ENCODE results near the gene SV2A.
"Not testable (repeated sequence)": the region's sequence is repeated elsewhere in the genome, so short reads cannot be mapped to it uniquely, and the experiment has no call there.

The SV2A gene

GRCh38 chr1:149883598-149884247 lies 33.9 kb downstream of the SV2A start:
- H3K4me3 ChIP-seq (ENCODE audit: low read length), result no peak overlapping the region
- no peak for TF ChIP-seq CTCF (IDR thresholded peaks at IDR 0.05; ENCODE audit: insufficient read depth, low read depth, low read length, missing control alignments)
- no peak for DNase-seq (ENCODE audit: low read depth)

DNA sequence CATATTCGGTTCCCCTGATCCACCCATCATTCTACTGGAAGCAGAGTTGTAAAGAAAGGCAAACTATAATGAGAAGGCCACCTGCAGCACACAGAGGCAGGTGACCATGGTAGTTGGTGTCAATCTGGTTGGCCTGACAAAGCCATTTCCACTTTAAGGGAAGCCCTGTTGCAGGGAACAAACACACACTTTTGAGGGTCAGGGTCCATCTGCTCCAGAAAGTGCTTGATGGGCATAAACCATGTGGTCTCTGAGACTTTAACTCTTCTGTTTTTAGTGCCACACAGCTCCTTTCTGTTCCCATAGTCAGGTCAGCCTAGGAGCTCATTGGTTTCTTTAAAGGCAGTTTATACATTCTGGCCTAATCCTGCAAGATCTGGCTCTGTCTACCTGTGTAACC lies 35.8 kb downstream of the SV2A start:
- TF ChIP-seq CTCF (IDR thresholded peaks at IDR 0.05; ENCODE audit: insufficient read depth, low read depth, low read length, missing control alignments), result no peak
- no peak for DNase-seq (ENCODE audit: low read depth)
- H3K4me3 ChIP-seq (ENCODE audit: low read length), result no peak overlapping the region

GRCh38 chr1:149879556-149879955 lies 38.1 kb downstream of the SV2A start:
- no peak overlapping the region for H3K4me3 ChIP-seq (ENCODE audit: low read length)
- DNase-seq (ENCODE audit: low read depth), result no peak
- no peak for TF ChIP-seq CTCF (IDR thresholded peaks at IDR 0.05; ENCODE audit: insufficient read depth, low read depth, low read length, missing control alignments)

DNA sequence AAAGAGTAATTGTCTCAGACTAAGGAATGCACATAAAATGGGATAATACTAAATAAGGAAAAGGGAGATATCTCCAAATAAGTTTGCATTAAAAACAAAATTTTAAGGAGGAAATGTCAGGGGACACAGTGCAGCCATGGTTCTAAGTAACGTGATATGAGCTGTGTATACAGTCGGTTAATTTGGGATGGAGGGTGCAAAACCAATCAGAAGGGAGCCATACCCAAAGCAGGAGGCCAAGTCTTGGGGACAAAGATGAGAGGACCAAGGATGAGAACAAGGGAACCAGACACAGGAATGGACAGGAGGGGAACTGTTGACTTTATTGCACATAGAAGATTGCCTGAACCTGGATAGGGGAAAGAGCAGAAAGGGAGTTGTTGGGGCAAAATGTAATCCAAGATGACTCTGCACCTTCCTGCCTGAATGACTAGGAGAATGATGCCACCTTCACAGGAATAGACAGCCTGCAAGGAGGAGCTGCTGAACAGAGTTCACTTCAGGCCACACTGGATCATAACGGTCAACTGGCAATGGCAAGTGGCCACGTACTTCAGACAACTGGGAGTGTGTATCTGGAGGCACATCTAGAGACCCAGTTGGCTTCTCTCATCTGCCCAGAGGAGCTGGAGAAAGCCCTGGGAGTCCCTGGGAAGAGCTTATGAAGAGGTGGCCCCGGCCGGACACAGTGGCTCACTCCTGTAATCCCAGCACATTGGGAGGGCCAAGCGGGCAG lies 40.3 kb downstream of the SV2A start:
- H3K4me3 ChIP-seq (ENCODE audit: low read length), result no peak overlapping the region
- DNase-seq (ENCODE audit: low read depth), result no peak
- TF ChIP-seq CTCF (IDR thresholded peaks at IDR 0.05; ENCODE audit: insufficient read depth, low read depth, low read length, missing control alignments), result no peak

DNA sequence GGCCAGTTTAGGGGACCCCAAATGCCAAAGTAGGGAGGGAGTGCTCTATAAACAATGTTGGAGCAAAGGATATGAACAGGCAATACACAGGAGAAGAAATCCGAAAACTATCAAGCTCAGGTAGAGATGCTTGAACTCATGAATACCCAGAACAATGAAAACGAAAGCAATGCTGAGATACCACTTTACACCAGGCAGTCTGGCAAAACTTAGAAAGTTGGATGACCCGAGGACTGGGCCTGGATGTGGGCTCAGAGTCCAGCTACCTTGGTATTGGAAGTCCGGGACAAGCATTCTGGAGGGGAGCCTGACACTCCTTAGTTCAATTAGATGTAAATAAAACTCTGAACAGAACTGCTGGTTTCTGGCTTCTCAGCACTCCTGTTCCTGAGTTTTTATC lies 44.6 kb downstream of the SV2A start:
- not testable (repeated sequence) for H3K4me3 ChIP-seq (ENCODE audit: low read length); DNase-seq (ENCODE audit: low read depth)

- DNase-seq (ENCODE audit: low read depth); H3K4me3 ChIP-seq (ENCODE audit: low read length): not testable (repeated sequence)
Measured at GRCh38 chr1:149866887-149867286, 50.8 kb downstream of the SV2A start.

GRCh38 chr1:149861497-149862054 lies 56.1 kb downstream of the SV2A start:
- H3K4me3 ChIP-seq (ENCODE audit: low read length); DNase-seq (ENCODE audit: low read depth): not testable (repeated sequence)

- not testable (repeated sequence) for DNase-seq (ENCODE audit: low read depth); H3K4me3 ChIP-seq (ENCODE audit: low read length)
Measured at GRCh38 chr1:149860684-149861496, 56.8 kb downstream of the SV2A start.

DNA sequence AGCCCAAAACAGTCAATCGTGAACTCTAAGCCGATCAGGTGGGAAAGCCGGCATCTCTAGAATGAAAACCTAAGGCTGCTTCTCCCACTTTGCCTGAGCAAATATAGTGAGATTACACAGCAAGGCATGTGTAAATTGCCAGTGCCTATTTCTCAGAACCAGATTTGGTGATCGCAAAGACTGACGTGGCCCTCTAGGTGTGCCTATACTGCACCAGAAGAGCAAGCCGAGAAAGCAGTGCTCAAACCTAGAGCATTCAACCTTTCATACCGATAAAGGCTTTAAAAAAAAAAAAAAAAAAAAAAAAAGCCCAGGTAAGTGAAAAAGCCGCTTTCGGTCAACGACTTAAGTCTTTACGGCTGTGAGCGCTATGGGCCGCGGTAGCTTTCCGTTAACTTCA lies 57.4 kb downstream of the SV2A start:
- DNase-seq (ENCODE audit: low read depth); H3K4me3 ChIP-seq (ENCODE audit: low read length): not testable (repeated sequence)
